ENCODE results near the gene GNAI1. TPM values are rescaled to one million over a fixed set of nuclear protein-coding genes. Genes with fewer than 3 reads are reported as not detected.
A peak's percentile ranks its signal among the peaks of the same experiment; 100 is the strongest.

The GNAI1 gene
- 1 to 10 TPM; 2.3 to 2.4 TPM for total RNA-seq

DNA sequence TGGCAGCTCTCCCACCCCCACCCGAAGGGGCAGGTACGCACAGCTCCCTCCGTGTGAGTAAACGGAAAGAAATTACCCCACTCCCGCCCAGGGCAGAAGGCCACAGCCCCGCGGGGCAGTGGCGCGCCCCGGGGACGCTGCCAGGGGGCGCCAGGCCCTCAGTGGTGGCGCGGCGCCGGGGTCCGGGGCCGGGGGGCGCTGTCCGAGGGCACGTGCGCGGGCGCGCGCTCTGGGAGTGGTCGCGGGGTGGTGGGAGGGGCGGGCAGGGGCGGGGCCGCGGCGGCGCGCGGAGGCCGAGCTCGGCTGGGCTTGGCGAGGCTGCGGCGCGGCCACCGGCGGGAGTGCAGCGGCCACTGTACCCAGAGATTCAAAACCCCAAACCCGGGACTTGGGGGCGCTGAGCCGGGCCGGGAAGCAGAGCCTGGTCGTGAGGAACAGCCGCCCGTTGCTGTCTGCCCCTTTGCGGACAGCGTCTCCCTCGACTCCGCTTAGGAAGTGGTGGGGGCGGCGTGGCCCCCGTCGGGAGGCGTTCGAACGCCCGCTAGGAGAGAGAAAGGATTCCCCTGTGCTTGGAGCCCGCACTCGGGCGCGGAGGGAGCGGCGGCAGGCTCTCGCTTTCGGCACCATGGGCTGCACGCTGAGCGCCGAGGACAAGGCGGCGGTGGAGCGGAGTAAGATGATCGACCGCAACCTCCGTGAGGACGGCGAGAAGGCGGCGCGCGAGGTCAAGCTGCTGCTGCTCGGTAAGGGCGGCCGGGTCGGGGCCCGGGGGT, at the start of gene GNAI1:
Gene GNAI1, plus strand, starts transcription at position 296 of the 773 bp plus-strand sequence. Its CDS starts 330 bp downstream, at position 626.
- intact Hi-C loops (cut with micrococcal nuclease) = loop anchor here (5.0 to 10.0 kb wide), 2 partner anchors 57 to 520 kb away; no protein-coding TSS in a partner anchor
- Mint-ChIP-seq H3K27me3 (ENCODE audit: low read depth) (peaks cover 48% of the 10 kb centered on the region), H3K27ac (peak within 1 kb of the TSS; percentile 66), H3K4me1 (ENCODE audit: low read depth) (peaks cover 37% of the 10 kb centered on the region), H3K4me3 (peak within 1 kb of the TSS; percentile 74), H3K9me3 (no peaks in the 10 kb centered on the region), H3K36me3 (ENCODE audit: low read depth) (no peaks in the 10 kb centered on the region)
- CTCF ChIA-PET = interaction anchor here (0.9 to 1.0 kb wide), 2 partner anchors 46 to 143 kb away, joined by 3 read pairs; no protein-coding TSS in a partner anchor
- peak; percentile 39 for DNase-seq

DNA sequence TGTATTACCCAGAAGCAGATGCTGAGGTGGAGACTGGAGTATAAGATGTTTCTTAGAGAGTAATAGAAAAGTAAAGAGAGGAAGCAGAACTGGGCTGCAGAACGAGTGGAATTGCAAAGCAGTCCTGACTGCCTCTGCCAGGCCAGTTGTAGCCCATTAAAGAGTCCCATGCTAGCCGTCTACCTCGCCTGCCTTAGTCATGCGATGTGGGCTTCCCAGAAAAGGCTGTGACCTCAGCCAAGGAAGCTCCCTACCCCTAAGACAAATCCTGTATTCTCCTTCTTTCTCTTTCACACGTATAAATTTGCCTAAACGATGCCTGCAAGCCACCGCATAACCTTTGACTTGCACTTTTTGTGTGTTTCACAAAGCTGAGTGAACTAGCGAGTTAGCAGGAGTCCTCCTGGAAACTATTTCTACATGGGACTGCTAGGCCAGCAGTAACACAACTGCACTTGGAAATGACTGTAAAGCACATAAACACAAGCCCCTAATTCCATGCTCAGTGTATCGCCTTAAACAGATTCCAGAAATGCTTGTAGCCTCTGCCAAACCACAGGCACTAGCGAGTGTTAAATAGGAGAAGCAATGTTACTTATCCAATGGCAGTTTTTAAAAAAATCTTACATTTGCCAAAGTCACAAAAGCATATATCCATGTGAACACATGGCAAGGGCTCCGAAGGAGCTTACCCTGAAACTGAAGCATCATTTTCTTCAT, 47.4 kb upstream of the GNAI1 start:
- Mint-ChIP-seq H3K36me3 (ENCODE audit: low read depth) (no peaks in the 10 kb centered on the region), H3K4me3 (no peak overlapping the region), H3K27ac (no peak overlapping the region), H3K9me3 (no peaks in the 10 kb centered on the region), H3K27me3 (ENCODE audit: low read depth) (no peaks in the 10 kb centered on the region), H3K4me1 (ENCODE audit: low read depth) (no peaks in the 10 kb centered on the region)
- no peak for DNase-seq
- CTCF ChIA-PET = no interaction called here
- intact Hi-C loops (cut with micrococcal nuclease) = no loop called here

DNA sequence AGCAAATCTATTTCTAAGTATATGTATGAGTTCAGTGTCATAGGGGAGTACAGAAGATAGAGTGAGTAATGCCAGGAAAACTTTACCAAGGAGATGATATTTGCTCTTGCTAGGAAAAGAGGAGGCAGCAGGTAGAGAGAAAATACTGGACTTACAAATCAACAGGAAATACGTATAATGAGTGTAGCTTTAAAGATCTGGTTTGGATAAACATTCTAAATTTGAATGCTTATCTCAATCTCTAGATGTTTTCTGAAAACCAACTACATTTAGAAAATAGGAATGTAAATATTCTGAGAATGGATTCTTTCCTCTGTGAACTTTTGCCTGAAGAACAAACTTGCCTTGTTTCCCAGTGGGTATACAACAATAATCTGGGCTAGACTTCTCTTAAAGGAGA, 46.9 kb upstream of the GNAI1 start:
- Mint-ChIP-seq H3K4me1 (ENCODE audit: low read depth) (no peaks in the 10 kb centered on the region), H3K9me3 (no peaks in the 10 kb centered on the region), H3K36me3 (ENCODE audit: low read depth) (no peaks in the 10 kb centered on the region), H3K27me3 (ENCODE audit: low read depth) (no peaks in the 10 kb centered on the region), H3K27ac (no peak overlapping the region), H3K4me3 (no peak overlapping the region)
- intact Hi-C loops (cut with micrococcal nuclease) = no loop called here
- no peak for DNase-seq
- CTCF ChIA-PET = interaction anchor here (1.7 kb wide), 1 partner anchor 10 kb away, joined by 4 read pairs; no protein-coding TSS in a partner anchor

DNA sequence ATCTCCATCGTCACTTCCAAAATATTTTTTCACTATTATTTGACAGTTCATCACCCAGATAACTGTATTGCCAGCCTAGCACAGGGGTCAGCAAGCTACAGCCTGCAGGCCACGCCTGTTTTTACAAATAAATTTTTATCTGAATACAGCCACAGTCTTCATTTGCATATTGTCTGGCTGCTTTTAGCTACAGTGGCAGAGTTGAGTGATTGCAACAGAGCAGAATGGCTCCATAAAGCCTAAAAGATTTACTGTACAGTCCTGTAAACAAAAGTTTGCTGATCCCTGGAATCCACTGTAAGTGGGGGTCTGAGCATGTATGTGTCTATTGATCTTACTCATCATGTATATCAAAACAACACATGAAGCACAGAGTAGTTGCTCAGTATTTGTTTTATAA, 45.9 kb upstream of the GNAI1 start:
- no peak overlapping the region for H3K4me3 Mint-ChIP-seq
- no peaks in the 10 kb centered on the region for H3K9me3 Mint-ChIP-seq
- intact Hi-C loops (cut with micrococcal nuclease) = no loop called here
- no peaks in the 10 kb centered on the region for H3K4me1 Mint-ChIP-seq (ENCODE audit: low read depth)
- CTCF ChIA-PET = interaction anchor here (0.7 to 1.7 kb wide), 2 partner anchors 9 to 371 kb away, joined by 4 read pairs; no protein-coding TSS in a partner anchor
- H3K36me3 Mint-ChIP-seq (ENCODE audit: low read depth) = no peaks in the 10 kb centered on the region
- no peaks in the 10 kb centered on the region for H3K27me3 Mint-ChIP-seq (ENCODE audit: low read depth)
- DNase-seq = no peak
- no peak overlapping the region for H3K27ac Mint-ChIP-seq

DNA sequence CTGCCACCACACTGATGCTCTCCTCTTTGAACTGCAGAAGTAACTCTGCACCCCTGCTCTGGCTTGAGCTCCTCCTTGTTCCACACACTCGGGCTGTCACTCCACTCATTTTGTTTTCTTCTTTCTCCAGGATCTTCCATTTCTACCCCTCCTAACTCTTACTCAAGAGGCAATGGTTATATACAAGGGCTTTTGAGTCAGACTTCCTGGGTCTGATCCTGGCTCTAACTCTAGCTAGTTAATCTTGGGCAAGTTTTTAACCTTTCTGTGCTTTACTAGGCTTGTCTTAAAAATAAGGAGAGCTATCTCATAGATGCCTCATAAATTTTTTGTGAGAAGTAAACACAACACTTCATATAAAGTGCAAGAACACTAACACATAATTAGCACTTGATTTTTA, 45.3 kb upstream of the GNAI1 start:
- H3K4me3 Mint-ChIP-seq = no peak overlapping the region
- H3K27ac Mint-ChIP-seq = no peak overlapping the region
- intact Hi-C loops (cut with micrococcal nuclease) = no loop called here
- H3K36me3 Mint-ChIP-seq (ENCODE audit: low read depth) = no peaks in the 10 kb centered on the region
- CTCF ChIA-PET = interaction anchor here (0.6 to 1.7 kb wide), 3 partner anchors 8 to 370 kb away, joined by 4 to 6 read pairs (median 4); no protein-coding TSS in a partner anchor
- H3K4me1 Mint-ChIP-seq (ENCODE audit: low read depth) = no peaks in the 10 kb centered on the region
- H3K9me3 Mint-ChIP-seq = no peaks in the 10 kb centered on the region
- no peak for DNase-seq
- H3K27me3 Mint-ChIP-seq (ENCODE audit: low read depth) = no peaks in the 10 kb centered on the region

DNA sequence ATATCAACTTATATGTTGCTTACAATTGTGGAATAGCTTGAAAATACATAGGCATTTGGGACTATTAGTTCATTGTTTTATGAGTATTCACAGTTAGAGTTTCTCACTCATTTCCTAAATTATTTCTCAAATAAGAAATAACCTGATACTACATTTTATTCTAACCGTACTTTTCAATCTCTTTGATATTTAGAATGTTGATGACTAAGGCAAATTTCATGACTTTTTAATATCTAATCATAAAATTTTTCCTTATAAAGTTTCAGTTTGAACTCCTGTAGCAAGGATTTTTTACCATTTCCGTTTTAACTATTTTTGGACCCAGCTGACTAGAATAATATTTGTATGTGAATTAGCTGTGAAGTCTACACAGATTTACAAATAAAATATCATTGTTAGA, 41.3 kb upstream of the GNAI1 start:
- Mint-ChIP-seq H3K27ac (no peak overlapping the region), H3K36me3 (ENCODE audit: low read depth) (no peaks in the 10 kb centered on the region), H3K9me3 (no peaks in the 10 kb centered on the region), H3K27me3 (ENCODE audit: low read depth) (no peaks in the 10 kb centered on the region), H3K4me1 (ENCODE audit: low read depth) (no peaks in the 10 kb centered on the region), H3K4me3 (no peak overlapping the region)
- intact Hi-C loops (cut with micrococcal nuclease) = no loop called here
- DNase-seq = no peak
- CTCF ChIA-PET = interaction anchor here (0.8 kb wide), 1 partner anchor 253 kb away, joined by 3 read pairs; no protein-coding TSS in a partner anchor

DNA sequence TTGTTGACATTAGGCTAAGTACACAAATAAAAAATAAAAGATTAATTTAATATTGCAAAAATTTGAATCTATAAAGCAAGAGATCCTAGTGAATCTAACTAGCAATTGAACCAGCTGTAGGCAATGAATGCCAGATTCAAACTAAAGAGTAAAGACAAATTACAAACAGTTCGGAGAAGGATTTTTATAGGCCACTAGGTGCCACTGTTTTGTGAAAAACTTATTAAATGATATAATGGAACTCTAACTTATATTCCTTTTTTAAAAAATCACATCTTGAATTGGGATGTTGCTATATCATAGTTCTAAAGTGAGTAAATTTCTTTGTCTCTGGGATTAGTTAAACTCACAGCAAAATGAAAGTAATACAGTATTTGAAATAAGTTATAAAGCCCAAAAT, 39.1 kb upstream of the GNAI1 start:
- CTCF ChIA-PET = interaction anchor here (0.8 to 1.3 kb wide), 5 partner anchors 14 to 295 kb away, joined by 3 read pairs; no protein-coding TSS in a partner anchor

DNA sequence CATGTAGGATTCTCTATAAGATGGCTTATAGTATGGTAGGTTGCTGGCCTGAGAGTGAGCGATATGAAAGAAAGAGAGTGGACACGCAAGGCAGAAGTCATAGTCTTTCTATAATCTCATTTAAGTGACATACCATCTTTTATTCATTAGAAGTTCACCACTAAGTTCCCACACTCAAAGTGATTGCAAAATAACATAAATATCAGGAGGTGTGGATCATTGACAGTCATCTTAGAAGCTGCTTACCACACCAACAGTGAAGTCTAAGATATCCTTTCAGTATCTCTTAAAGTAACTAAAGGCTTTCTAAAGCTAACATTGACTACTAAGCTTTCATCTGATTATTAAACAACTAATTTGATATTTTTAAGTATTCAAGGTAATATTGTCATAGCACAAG, 36.9 kb upstream of the GNAI1 start:
- Mint-ChIP-seq H3K4me3 (no peak overlapping the region), H3K4me1 (ENCODE audit: low read depth) (no peaks in the 10 kb centered on the region), H3K27me3 (ENCODE audit: low read depth) (no peaks in the 10 kb centered on the region), H3K27ac (no peak overlapping the region), H3K9me3 (no peaks in the 10 kb centered on the region), H3K36me3 (ENCODE audit: low read depth) (no peaks in the 10 kb centered on the region)
- intact Hi-C loops (cut with micrococcal nuclease) = no loop called here
- CTCF ChIA-PET = interaction anchor here (1.2 to 1.7 kb wide), 5 partner anchors 9 to 295 kb away, joined by 4 to 6 read pairs (median 4); no protein-coding TSS in a partner anchor
- no peak for DNase-seq

More for the DNA sequence above, 39.1 kb upstream of the GNAI1 start:
- intact Hi-C loops (cut with micrococcal nuclease) = loop anchor here (1.0 to 2.0 kb wide), 5 partner anchors 35 to 564 kb away; no protein-coding TSS in a partner anchor
- Mint-ChIP-seq H3K27me3 (ENCODE audit: low read depth) (no peaks in the 10 kb centered on the region), H3K9me3 (no peaks in the 10 kb centered on the region), H3K36me3 (ENCODE audit: low read depth) (no peaks in the 10 kb centered on the region), H3K4me1 (ENCODE audit: low read depth) (no peaks in the 10 kb centered on the region), H3K4me3 (no peak overlapping the region), H3K27ac (no peak overlapping the region)
- DNase-seq = no peak

DNA sequence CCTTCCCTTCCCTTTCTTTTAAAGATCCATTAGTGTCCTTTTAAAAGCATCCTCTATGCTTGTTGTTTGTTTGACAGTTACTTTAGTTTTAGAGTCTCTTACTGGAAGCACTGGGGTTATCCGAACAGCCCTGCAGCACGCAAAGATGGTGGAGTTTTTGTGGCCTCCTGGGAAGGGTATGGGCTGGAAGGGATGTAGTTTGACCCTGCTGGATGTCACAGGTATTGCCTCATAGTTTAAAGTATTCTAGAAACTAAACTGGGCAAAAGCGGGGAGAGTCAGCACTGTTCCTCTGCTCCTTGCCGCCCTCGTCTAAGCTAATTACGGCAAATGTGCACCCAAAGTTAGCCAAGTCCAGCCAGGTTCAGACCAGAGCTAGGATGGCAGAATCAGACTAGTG, 35.8 kb upstream of the GNAI1 start:
- intact Hi-C loops (cut with micrococcal nuclease) = no loop called here
- CTCF ChIA-PET = interaction anchor here (0.6 to 1.6 kb wide), 2 partner anchors 25 to 294 kb away, joined by 4 to 5 read pairs; no protein-coding TSS in a partner anchor
- Mint-ChIP-seq H3K27ac (no peak overlapping the region), H3K4me3 (no peak overlapping the region), H3K27me3 (ENCODE audit: low read depth) (no peaks in the 10 kb centered on the region), H3K9me3 (no peaks in the 10 kb centered on the region), H3K36me3 (ENCODE audit: low read depth) (no peaks in the 10 kb centered on the region), H3K4me1 (ENCODE audit: low read depth) (no peaks in the 10 kb centered on the region)
- DNase-seq = no peak

DNA sequence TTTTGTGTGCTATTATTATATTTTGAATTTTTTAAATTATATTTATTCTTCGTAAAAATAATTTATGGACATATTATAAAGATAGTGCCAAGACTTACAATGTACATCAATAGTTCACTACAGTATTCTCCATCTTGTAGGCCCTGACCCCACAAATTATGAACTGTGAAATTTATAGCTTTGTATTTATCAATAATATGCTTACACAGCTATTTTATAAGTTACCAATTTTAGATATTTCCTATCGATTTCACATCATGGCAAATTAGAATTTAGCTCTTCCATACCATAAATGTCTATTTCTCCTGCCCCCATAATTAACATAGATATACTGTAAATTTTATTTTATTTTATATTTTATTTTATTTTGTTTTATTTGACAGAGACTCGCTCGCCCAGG, 34.4 kb upstream of the GNAI1 start:
- CTCF ChIA-PET = interaction anchor here (0.6 to 1.6 kb wide), 3 partner anchors 11 to 292 kb away, joined by 3 to 4 read pairs (median 3); no protein-coding TSS in a partner anchor
- no peak for DNase-seq
- peaks cover under 1% of the 10 kb centered on the region for H3K4me1 Mint-ChIP-seq (ENCODE audit: low read depth)
- no peaks in the 10 kb centered on the region for H3K36me3 Mint-ChIP-seq (ENCODE audit: low read depth)
- no peak overlapping the region for H3K27ac Mint-ChIP-seq
- intact Hi-C loops (cut with micrococcal nuclease) = no loop called here
- H3K9me3 Mint-ChIP-seq = no peaks in the 10 kb centered on the region
- H3K27me3 Mint-ChIP-seq (ENCODE audit: low read depth) = no peaks in the 10 kb centered on the region
- H3K4me3 Mint-ChIP-seq = no peak overlapping the region

DNA sequence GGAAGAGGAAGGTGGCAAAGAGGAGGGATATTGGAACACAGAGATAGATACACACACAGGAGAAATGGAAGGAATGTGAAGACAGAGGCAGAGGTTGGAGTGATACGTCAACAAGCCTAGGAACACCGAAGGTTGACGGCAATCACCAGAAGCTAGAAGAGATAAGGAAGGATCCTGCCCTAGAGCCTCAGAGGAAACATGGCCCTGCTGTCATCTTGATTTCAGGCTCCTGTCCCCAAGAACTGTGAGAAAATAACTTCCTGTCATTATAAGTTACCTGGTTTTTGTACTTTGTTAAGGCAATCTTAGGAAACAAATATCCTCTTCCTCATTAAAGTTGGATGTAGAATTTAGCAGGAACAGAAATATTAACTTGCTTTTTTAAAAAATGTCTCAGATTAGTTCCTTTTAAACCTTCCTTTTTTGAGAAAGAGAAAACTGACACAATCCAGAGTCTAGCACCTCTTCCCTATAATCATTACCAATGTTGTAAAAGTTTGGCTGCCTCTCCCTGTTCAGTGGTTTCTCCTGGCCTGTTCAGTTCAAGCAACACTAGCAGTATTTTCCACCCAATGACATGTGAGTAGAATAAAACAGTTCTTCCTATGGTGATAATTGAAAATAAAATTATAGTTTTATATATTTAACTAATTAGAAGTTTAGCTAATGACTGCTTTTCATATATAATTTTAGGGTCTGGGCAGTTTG, 28.8 kb upstream of the GNAI1 start:
- Mint-ChIP-seq H3K36me3 (ENCODE audit: low read depth) (no peaks in the 10 kb centered on the region), H3K4me3 (no peak overlapping the region), H3K27me3 (ENCODE audit: low read depth) (no peaks in the 10 kb centered on the region)

More for the DNA sequence above, 28.8 kb upstream of the GNAI1 start:
- intact Hi-C loops (cut with micrococcal nuclease) = no loop called here
- H3K4me1 Mint-ChIP-seq (ENCODE audit: low read depth) = peaks cover 22% of the 10 kb centered on the region
- CTCF ChIA-PET = no interaction called here
- H3K27ac Mint-ChIP-seq = no peak overlapping the region
- H3K9me3 Mint-ChIP-seq = no peaks in the 10 kb centered on the region
- no peak for DNase-seq
